GM12878 (cell line): ENCODE data around the gene GRIK4. TPM values are rescaled to one million over a fixed set of nuclear protein-coding genes. Genes with fewer than 3 reads are reported as not detected.

Source experiments
- ATAC-seq: fragments of 200-7000 bp; cut with Tn5 transposase; 3 replicates; pipeline ENCODE4 v1.9.1; 2020; ENCODE audit warnings: mild to moderate bottlenecking, moderate library complexity
- BruUV-seq: library from RNA; stranded (reverse); fragments of 400-500 nt; replicated peaks from 2 replicates; lab custom pipeline; 2021; lab: Mats Ljungman, UMichigan
- CTCF ChIA-PET: fragments of 300-600 bp; sonication (Branson Sonifier 250); formaldehyde crosslinking; extraction: SDS; loops from one replicate; lab custom pipeline; 2021; ENCODE audit warnings: inconsistent platforms; lab: Yijun Ruan, JAX
- POLR2A ChIA-PET: fragments of 350-600 bp; formaldehyde crosslinking; extraction: SDS; loops from one replicate; lab custom pipeline; 2021; ENCODE audit warnings: inconsistent platforms; lab: Charles Lee
- RAD21 ChIA-PET: fragments of 300-600 bp; sonication (Branson Sonifier 250); formaldehyde crosslinking; loops from one replicate; lab custom pipeline; 2023; ENCODE audit warnings: antibody characterized with exemption; ENCODE audit not compliant: unreplicated experiment; lab: Charles Lee
- SMC1A ChIA-PET: fragments of 300-600 bp; sonication (Branson Sonifier 250); formaldehyde crosslinking; loops from one replicate; lab custom pipeline; 2023; ENCODE audit not compliant: unreplicated experiment, uncharacterized antibody; lab: Charles Lee
- DNase-seq: peaks from one replicate; pipeline ENCODE4 v3.0.0-alpha.2; 2011; ENCODE audit warnings: low read depth, low spot score
- FAIRE-seq: peaks from 3 replicates; lab custom pipeline; 2011; peaks lifted over from hg19 to GRCh38; lab: Jason Lieb, UNC
- H2AFZ ChIP-seq: 2 replicates; pipeline ENCODE4 v1.6.0; 2011; ENCODE audit warnings: low read depth, low read length, control low read depth; ENCODE audit not compliant: control insufficient read depth
- H3K27ac ChIP-seq: 2 replicates; pipeline ENCODE4 v1.5.1; 2011; ENCODE audit warnings: control low read depth; ENCODE audit not compliant: control insufficient read depth, insufficient read depth
- H3K27me3 ChIP-seq, 2 experiments: replicated peaks in 1 of 2; 2 replicates each; pipeline versions ENCODE4 v1.6.0 to v1.6.1; 2011; ENCODE audit warnings: low read length in 1 of 2; ENCODE audit not compliant: control insufficient read depth in 2 of 2, insufficient read depth in 2 of 2
- H3K36me3 ChIP-seq, 2 experiments: 2 replicates each; pipeline ENCODE4 v1.5.1; 2011; ENCODE audit warnings: low read length in 1 of 2; ENCODE audit not compliant: control insufficient read depth in 2 of 2, insufficient read depth in 2 of 2
- H3K4me1 ChIP-seq: 2 replicates; pipeline ENCODE4 v1.6.1; 2011; ENCODE audit warnings: mild to moderate bottlenecking, low read length, moderate library complexity, mixed read lengths; ENCODE audit not compliant: control insufficient read depth, insufficient read depth
- H3K4me2 ChIP-seq: 2 replicates; pipeline ENCODE4 v1.6.0; 2011; ENCODE audit warnings: control low read depth; ENCODE audit not compliant: control insufficient read depth, insufficient read depth
- H3K4me3 ChIP-seq: fragments of 200-600 bp; sonication (generic); 2 replicates; pipeline ENCODE4 v1.5.1; 2016
- H3K79me2 ChIP-seq: 2 replicates; pipeline ENCODE4 v1.6.0; 2011; ENCODE audit warnings: low read length; ENCODE audit not compliant: control insufficient read depth, insufficient read depth
- H3K9ac ChIP-seq: 2 replicates; pipeline ENCODE4 v1.8.0; 2011; ENCODE audit warnings: low read length, control low read depth, mixed read lengths; ENCODE audit not compliant: control insufficient read depth, insufficient read depth
- H3K9me3 ChIP-seq: replicated peaks from 3 replicates; pipeline ENCODE4 v1.5.1; 2011; ENCODE audit warnings: mild to moderate bottlenecking, low read length; ENCODE audit not compliant: control insufficient read depth, insufficient read depth
- H4K20me1 ChIP-seq: 2 replicates; pipeline ENCODE4 v1.6.0; 2011; ENCODE audit not compliant: control insufficient read depth, insufficient read depth
- CREM ChIP-seq: IDR thresholded peaks from 2 replicates; pipeline ENCODE4 v1.6.1; 2014; ENCODE audit warnings: antibody characterized with exemption, low read depth
- EP300 ChIP-seq, 2 experiments: fragments of 150-350 bp in 1 of 2; IDR thresholded peaks; 2 replicates each; pipeline ENCODE4 v1.6.1; 2011 to 2012; ENCODE audit warnings: low read depth in 2 of 2, low read length in 2 of 2, borderline replicate concordance in 1 of 2, improper control_type of control experiment in 1 of 2, inconsistent platforms in 1 of 2; ENCODE audit not compliant: control insufficient read depth in 1 of 2
- GABPA ChIP-seq: IDR thresholded peaks from 2 replicates; pipeline ENCODE4 v1.6.1; 2014; ENCODE audit warnings: antibody characterized with exemption, low read depth, mild to moderate bottlenecking, inconsistent platforms
- HCFC1 ChIP-seq: fragments of 150-350 bp; IDR thresholded peaks from 2 replicates; pipeline ENCODE4 v1.6.1; 2014; ENCODE audit warnings: low read length
- HDAC2 ChIP-seq: fragments of 200-600 bp; sonication (generic); IDR thresholded peaks from 2 replicates; pipeline ENCODE4 v1.6.1; 2017
- NFIC ChIP-seq: IDR thresholded peaks from 2 replicates; pipeline ENCODE4 v1.6.1; 2012; ENCODE audit warnings: low read depth, mild to moderate bottlenecking, inconsistent platforms, low read length, moderate library complexity
- NFYA ChIP-seq: IDR thresholded peaks from 2 replicates; pipeline ENCODE4 v1.6.1; 2011; ENCODE audit warnings: low read depth, mild to moderate bottlenecking, low read length, improper control_type of control experiment, borderline replicate concordance
- NR2F1 ChIP-seq: fragments of 450-650 bp; conservative IDR thresholded peaks from 2 replicates; pipeline ENCODE4 v1.6.1; 2017; ENCODE audit warnings: mild to moderate bottlenecking
- POLR2A ChIP-seq: IDR thresholded peaks from 2 replicates; pipeline ENCODE4 v1.6.1; 2011; ENCODE audit warnings: low read depth, mild to moderate bottlenecking, low read length
- RCOR1 ChIP-seq: conservative IDR thresholded peaks from 2 replicates; pipeline ENCODE4 v1.6.1; 2012; ENCODE audit warnings: low read depth, low read length, improper control_type of control experiment
- SMAD1 ChIP-seq: fragments of 450-650 bp; IDR thresholded peaks from 2 replicates; pipeline ENCODE4 v1.6.1; 2018; ENCODE audit warnings: mild to moderate bottlenecking, low read depth; ENCODE audit not compliant: partially characterized antibody
- YY1 ChIP-seq: IDR thresholded peaks from 2 replicates; pipeline ENCODE4 v1.6.1; 2011; ENCODE audit warnings: low read depth, mild to moderate bottlenecking, low read length
- ZNF24 ChIP-seq: fragments of 450-650 bp; IDR thresholded peaks from 2 replicates; pipeline ENCODE4 v1.6.1; 2017; ENCODE audit warnings: antibody characterized with exemption, mild to moderate bottlenecking
- ZZZ3 ChIP-seq: IDR thresholded peaks from 2 replicates; pipeline ENCODE4 v1.6.1; 2011; ENCODE audit warnings: low read depth; ENCODE audit not compliant: control insufficient read depth, insufficient read length
- WGBS: methylation state at CpG from one replicate; pipeline ENCODE4 v1.1.6; 2016; ENCODE audit warnings: low lambda C conversion rate; ENCODE audit not compliant: insufficient replicate concordance, insufficient coverage; ENCODE audit errors: missing lambda C conversion rate; 5-methylcytosine and 5-hydroxymethylcytosine counted together
- in situ Hi-C: fragments of 300-500 bp; cut with MboI; formaldehyde crosslinking; loops from 9 replicates; pipeline ENCODE4 v1.14.3; 2018; ENCODE audit warnings: mixed read lengths
- intact Hi-C: fragments of 100-400 bp; cut with micrococcal nuclease; formaldehyde crosslinking; loops from one replicate; pipeline ENCODE4 v1.14.2; 2022; ENCODE audit not compliant: unreplicated experiment
- polyA plus RNA-seq, 11 experiments: library from polyadenylated mRNA; depleted of rRNA in 4 of 11; unstranded in 6 of 11; stranded (reverse) in 5 of 11; fragments of >200 nt; fragmentation: Nextera tagmentation in 4 of 11; fragmentation: Illumina TruSeq in 1 of 11; extraction: Ambion mirVana in 4 of 11; extraction: Trizol in 1 of 11; gene quantifications; 1 replicate in 1 of 11; 2 replicates in 10 of 11; pipeline versions ENCODE4 v1.2.1 to v1.2.3, GENCODE V29; 2011 to 2016; ENCODE audit warnings: inconsistent platforms in 2 of 11, missing spikeins in 2 of 11, low read depth in 1 of 11
- total RNA-seq, 4 experiments: library from RNA; depleted of rRNA in 3 of 4; stranded (reverse); fragments of >200 nt in 3 of 4; fragmentation: Illumina TruSeq in 1 of 4; extraction: Trizol in 1 of 4; gene quantifications; 2 replicates each; pipeline versions ENCODE4 v1.2.1 to v1.2.3, GENCODE V29; 2013 to 2021

The GRIK4 gene
- total and polyA plus RNA-seq, 10 of the 15 experiments (the other 5 are each of a cell fraction or from before 2014, with no cell fraction given) = 0.33 to 3.6 (median 0.72) TPM

DNA sequence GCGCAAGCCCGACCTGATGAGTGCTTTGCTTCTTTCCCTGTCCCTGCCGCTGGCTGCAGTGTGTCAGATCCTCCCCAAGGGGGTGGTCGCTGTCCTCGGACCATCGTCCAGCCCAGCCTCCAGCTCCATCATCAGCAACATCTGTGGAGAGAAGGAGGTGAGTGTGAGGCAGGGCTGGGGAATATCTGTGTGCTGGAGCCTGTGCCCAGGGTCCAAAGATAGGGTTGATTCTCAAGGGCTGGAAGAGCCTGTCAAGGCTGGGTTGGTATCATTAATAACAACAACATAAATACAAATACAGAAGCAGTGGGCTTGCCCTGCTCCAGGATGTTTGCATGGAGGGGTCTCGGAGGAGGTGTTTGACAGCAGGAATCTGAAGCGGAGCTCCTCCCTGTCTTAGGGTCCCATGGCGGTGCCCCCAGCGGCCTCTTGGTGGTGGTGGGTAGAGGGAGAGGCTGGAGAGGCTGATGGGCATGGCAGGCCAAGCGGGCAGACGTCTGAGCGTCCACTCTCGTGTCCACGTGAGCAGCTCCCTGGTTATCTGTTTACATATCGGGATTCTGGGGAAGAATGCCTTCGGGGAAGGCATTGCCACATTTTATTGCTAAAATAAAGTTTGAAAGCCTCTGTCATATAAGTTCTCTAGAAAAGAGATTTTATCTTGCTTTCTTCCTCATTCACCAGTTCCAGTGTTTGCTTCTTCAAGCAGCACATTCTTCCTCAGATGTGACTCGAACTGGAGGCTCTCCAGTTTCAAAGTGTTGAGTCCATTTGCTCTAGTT lies 304.0 kb downstream of the GRIK4 start:
- no peaks in the 10 kb centered on the region for H4K20me1 ChIP-seq
- TF ChIP-seq NFYA (no peak), CREM (no peak), YY1 (no peak), NFIC (no peak), ZZZ3 (no peak), NR2F1 (no peak), SMAD1 (no peak), POLR2A (no peak)
- no peaks in the 10 kb centered on the region for H3K4me1 ChIP-seq
- no peak overlapping the region for H3K27ac ChIP-seq
- in situ Hi-C loops (no loop called here), intact Hi-C loops (no loop called here)
- no peaks in the 10 kb centered on the region; a peak in 1 of 4 replicates for H3K36me3 ChIP-seq
- H3K4me2 ChIP-seq = no peak overlapping the region
- CTCF ChIA-PET = interaction anchor here (0.6 to 1.1 kb wide), 3 partner anchors 51 to 114 kb away, joined by 3 to 5 read pairs (median 3); no protein-coding TSS in a partner anchor
- H3K9ac ChIP-seq = no peak overlapping the region
- FAIRE-seq (no peak), ATAC-seq (no peak), DNase-seq (no peak)
- H2AFZ ChIP-seq = no peak overlapping the region
- no peaks in the 10 kb centered on the region for H3K79me2 ChIP-seq
- 0 out of 4 replicates have a peak, but pooled peaks cover 0 to 2% of the 10 kb centered on the region in 2 experiments for H3K27me3 ChIP-seq
- POLR2A ChIA-PET = no interaction called here
- SMC1A ChIA-PET = no interaction called here
- no TSS peak for BruUV-seq
- no peaks in the 10 kb centered on the region for H3K9me3 ChIP-seq
- WGBS = 47% methylated on average over 15 of the region's 18 CpGs
- RAD21 ChIA-PET = no interaction called here
- H3K4me3 ChIP-seq = no peak overlapping the region

DNA sequence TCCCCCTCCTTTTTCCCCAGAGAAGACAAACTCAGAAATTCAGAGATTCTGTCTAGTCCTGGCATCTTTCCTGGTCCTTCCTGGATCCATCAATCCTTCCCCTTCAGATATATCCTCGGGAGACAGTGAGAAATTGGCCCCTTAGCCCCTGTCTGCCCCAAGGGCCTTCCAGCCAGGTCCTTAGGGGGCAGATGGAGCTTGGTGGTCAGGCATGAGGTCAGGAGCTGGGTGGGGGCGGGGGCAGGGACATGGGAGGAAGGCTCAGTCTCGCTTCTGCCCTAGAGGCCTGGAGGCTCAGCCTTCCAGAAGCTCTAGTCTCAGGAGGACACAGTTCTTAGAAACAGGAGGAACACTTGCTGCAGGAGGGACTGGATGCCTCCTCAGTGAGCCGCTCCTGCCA lies 304.6 kb downstream of the GRIK4 start:
- H4K20me1 ChIP-seq = no peaks in the 10 kb centered on the region
- no peak overlapping the region for H3K27ac ChIP-seq
- no peaks in the 10 kb centered on the region; a peak in 1 of 4 replicates for H3K36me3 ChIP-seq
- H3K4me3 ChIP-seq = no peak overlapping the region
- no peaks in the 10 kb centered on the region for H3K4me1 ChIP-seq
- FAIRE-seq (no peak), DNase-seq (no peak), ATAC-seq (no peak)
- 0 out of 4 replicates have a peak, but pooled peaks cover 0 to 2% of the 10 kb centered on the region in 2 experiments for H3K27me3 ChIP-seq
- H3K79me2 ChIP-seq = no peaks in the 10 kb centered on the region
- intact Hi-C loops = no loop called here
- no peak overlapping the region for H2AFZ ChIP-seq
- ChIA-PET RAD21 (no interaction called here), POLR2A (no interaction called here), CTCF (interaction anchor here (0.6 to 1.1 kb wide), 2 partner anchors 97 to 114 kb away, joined by 3 read pairs; no protein-coding TSS in a partner anchor), SMC1A (no interaction called here)
- no peak overlapping the region for H3K4me2 ChIP-seq
- H3K9me3 ChIP-seq = no peaks in the 10 kb centered on the region
- in situ Hi-C loops = no loop called here
- WGBS = 34% methylated on average over 4 of the region's 4 CpGs
- no peak overlapping the region for H3K9ac ChIP-seq
- TF ChIP-seq EP300 (IDR thresholded peaks at IDR 0.05; ENCODE audit: borderline replicate concordance in 1 of 2, control insufficient read depth in 1 of 2, low read depth in 2 of 2, low read length in 2 of 2) (no peak), ZNF24 (no peak), RCOR1 (no peak), HCFC1 (no peak), HDAC2 (no peak), GABPA (no peak)
- no TSS peak for BruUV-seq
